AG09309 (cell line): Measurements from ENCODE around the gene FFAR4.

Source experiments
- DNase-seq: peaks from one replicate; pipeline ENCODE4 v3.0.0-alpha.2; 2010; ENCODE audit warnings: low read depth
- H3K4me3 ChIP-seq: 2 replicates; pipeline ENCODE4 v1.5.1; 2011; ENCODE audit warnings: mild to moderate bottlenecking, low read depth, low read length, moderate library complexity; ENCODE audit not compliant: control insufficient read depth
- TF ChIP-seq, protein P1 (sequence below): IDR thresholded peaks from 2 replicates; pipeline ENCODE4 v1.5.1; 2011; ENCODE audit warnings: mild to moderate bottlenecking, low read depth, low read length, inconsistent platforms; ENCODE audit not compliant: insufficient read depth, control insufficient read depth; ENCODE audit errors: missing control alignments

Gene FFAR4

DNA sequence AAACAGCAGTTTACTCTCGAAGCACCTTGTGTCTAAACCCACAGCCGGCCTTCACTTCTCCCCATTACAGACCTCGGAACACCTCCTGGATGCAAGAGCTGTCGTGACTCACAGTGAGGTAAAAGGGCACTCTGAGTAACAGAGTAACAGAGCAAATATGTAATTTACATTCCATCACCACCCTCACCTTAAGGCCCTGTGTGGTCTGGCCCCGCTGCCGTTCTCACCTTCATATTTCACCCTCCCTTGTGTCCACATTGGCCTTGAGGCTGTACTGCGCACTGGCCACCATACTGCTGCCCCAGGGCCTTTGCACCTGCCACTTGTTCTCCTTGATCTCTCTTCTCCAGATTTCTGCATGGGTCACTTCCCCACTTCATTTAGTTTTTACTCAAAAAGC is 12.6 kb downstream of the FFAR4 start:
- TF ChIP-seq, protein P1, sequence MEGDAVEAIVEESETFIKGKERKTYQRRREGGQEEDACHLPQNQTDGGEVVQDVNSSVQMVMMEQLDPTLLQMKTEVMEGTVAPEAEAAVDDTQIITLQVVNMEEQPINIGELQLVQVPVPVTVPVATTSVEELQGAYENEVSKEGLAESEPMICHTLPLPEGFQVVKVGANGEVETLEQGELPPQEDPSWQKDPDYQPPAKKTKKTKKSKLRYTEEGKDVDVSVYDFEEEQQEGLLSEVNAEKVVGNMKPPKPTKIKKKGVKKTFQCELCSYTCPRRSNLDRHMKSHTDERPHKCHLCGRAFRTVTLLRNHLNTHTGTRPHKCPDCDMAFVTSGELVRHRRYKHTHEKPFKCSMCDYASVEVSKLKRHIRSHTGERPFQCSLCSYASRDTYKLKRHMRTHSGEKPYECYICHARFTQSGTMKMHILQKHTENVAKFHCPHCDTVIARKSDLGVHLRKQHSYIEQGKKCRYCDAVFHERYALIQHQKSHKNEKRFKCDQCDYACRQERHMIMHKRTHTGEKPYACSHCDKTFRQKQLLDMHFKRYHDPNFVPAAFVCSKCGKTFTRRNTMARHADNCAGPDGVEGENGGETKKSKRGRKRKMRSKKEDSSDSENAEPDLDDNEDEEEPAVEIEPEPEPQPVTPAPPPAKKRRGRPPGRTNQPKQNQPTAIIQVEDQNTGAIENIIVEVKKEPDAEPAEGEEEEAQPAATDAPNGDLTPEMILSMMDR, result no peak
- DNase-seq, result no peak
- no peak overlapping the region for H3K4me3 ChIP-seq

- TF ChIP-seq, protein P1, result no peak
- DNase-seq, result no peak
- no peak overlapping the region for H3K4me3 ChIP-seq
These were observed 13.7 kb downstream of the FFAR4 start for GRCh38 chr10:93579985-93580711.

GRCh38 chr10:93580828-93581227 is 14.4 kb downstream of the FFAR4 start:
- no peak for DNase-seq
- no peak overlapping the region for H3K4me3 ChIP-seq
- TF ChIP-seq, protein P1, result no peak

GRCh38 chr10:93584445-93584844 is 18.0 kb downstream of the FFAR4 start:
- TF ChIP-seq, protein P1, result no peak
- H3K4me3 ChIP-seq, result no peak overlapping the region
- DNase-seq, result no peak

DNA sequence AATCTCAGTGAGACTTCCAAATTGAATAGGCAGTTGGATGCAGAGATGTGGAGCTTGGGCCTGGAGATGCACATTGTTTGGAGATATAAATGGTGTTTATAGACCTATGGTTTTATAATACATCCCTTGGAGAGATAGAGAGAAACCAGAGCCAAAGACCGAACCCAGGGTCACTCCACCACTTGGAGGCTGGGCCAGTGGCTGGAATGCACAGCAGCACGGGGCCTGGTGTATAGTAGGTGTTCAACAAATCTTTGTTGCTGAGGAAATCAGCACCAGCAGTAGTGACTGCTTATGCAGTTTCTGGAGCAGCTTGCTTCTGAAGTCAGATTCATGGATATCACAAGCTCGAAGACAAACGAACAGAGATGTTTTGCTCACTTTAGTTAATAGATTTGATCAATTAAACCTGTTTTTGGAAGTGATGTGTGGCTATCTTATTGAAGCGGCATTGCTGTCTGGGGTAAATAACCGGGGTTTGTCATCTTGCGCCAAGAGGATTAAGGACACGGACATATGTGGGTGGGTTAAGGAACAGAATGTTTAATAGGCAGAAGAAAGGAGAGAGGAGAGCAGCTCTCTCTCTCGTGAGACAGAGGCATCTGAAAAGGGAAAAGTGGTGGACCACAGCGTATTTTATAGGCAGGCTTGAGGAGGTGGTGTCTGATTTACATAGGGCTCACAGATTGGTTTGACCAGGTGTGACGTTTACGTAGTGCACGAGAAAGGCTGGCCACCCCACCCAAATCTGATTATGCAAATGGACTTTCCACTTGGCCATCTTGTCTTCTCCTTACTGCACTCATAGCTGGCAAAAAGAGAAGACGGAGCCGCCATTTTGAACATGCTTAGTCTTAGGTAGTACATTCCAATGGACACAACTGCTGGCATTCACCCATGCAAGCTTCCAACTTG is 23.4 kb downstream of the FFAR4 start:
- TF ChIP-seq, protein P1, result no peak
- DNase-seq, result no peak
- H3K4me3 ChIP-seq, result no peak overlapping the region

DNA sequence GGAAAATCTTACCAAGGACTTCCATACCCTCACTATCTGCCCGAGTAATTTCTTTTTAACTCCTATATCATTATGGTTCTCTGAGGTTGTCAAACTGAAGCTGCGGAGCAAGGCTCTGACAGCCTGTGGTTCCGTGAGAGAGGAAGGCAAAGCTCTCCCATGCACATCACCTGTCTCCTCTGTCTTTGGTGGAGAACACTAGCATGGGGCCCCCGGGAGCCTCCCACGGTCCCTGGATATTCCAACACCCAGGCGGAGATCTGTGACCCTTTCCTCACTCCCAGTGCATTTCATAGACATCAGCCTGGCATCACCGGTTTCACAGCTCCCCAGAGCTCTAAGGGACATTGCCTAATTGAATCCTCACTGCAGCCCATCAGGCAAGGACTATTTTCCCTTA is 24.2 kb downstream of the FFAR4 start:
- no peak for DNase-seq
- H3K4me3 ChIP-seq, result no peak overlapping the region
- TF ChIP-seq, protein P1, result no peak
